Left colon (tissue), 2 donors: ENCODE results near the gene RAPGEF4. TPM values are rescaled to one million over a fixed set of nuclear protein-coding genes. Genes with fewer than 3 reads are reported as not detected.

Source experiments
- ATAC-seq: fragments of 200-7000 bp; cut with Tn5 transposase; one replicate; pipeline ENCODE4 v1.9.1; 2020; ENCODE audit warnings: mild to moderate bottlenecking, moderate library complexity
- DNase-seq, 2 donors: peaks; one replicate each; pipeline ENCODE4 v3.0.0-alpha.2; 2020
- intact Hi-C, 2 donors: fragments of 100-400 bp; cut with DNase I in 1 of 2; cut with micrococcal nuclease in 1 of 2; formaldehyde crosslinking; loops; one replicate each; pipeline versions ENCODE4 v1.11.2 to v1.14.0; 2022; cut with DNase I, micrococcal nuclease
- total RNA-seq, 2 donors: library from RNA; stranded (reverse); fragmentation: NEBNext Ultra II Directional; extraction: Animal tissue kit (Norgen Biotek cat#: 25700); gene quantifications; one replicate each; pipeline ENCODE4 v1.2.1, GENCODE V29; 2021
- donor health status: DM: no; HTN: no; CAD: no.
- donor health status: DM: yes; HTN: yes; CAD: no.

The RAPGEF4 gene
- total RNA-seq, 2 donors from 2014 or later = 1.2 to 2.3 TPM

DNA sequence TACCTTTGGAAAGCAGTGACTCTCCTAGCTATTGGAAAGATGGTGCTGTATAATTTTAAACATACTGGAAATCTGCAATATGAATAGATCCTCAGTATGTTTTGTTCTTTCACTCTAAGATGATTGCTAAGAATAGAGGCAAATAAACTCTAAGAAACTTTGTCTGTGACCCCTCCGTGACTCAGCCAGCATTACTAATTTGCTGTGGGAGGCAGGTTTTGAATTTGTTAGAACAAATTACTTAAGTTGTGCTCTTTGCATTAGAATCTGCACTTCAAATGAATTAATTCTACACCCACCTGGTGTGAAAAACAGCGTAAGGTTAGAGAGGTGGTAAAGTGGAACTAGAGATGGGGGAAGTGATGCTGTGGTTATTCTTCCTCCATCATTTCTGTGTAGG is 142.2 kb downstream of the RAPGEF4 start:
- no peak for DNase-seq
- no peak for ATAC-seq
- intact Hi-C loops = no loop called here

GRCh38 chr2:172878260-172878659 is 142.6 kb downstream of the RAPGEF4 start:
- ATAC-seq = no peak
- intact Hi-C loops = no loop called here
- no peak for DNase-seq

- DNase-seq (no peak), ATAC-seq (no peak)
- intact Hi-C loops = no loop called here
Measured at GRCh38 chr2:172884336-172884735, 148.7 kb downstream of the RAPGEF4 start.

DNA sequence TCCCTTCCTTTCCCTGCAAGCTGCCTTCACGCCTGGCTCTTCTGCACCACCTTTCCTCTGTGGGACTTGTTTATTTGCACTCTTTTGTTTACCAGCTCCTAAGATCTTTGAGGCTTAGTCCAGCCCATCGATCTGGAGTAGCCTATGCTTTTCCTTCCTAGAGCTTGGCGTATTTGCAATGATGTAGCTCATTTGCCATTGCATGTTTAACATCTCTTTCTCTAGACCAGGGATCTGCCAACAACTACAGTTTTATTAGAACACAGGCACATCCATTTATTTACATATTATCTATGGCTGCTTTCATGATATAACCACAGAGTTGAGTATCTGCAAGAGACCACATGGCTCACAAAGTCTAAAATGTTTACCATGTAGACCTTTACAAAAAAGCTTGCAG is 150.4 kb downstream of the RAPGEF4 start:
- DNase-seq (no peak), ATAC-seq (no peak)
- intact Hi-C loops = no loop called here

DNA sequence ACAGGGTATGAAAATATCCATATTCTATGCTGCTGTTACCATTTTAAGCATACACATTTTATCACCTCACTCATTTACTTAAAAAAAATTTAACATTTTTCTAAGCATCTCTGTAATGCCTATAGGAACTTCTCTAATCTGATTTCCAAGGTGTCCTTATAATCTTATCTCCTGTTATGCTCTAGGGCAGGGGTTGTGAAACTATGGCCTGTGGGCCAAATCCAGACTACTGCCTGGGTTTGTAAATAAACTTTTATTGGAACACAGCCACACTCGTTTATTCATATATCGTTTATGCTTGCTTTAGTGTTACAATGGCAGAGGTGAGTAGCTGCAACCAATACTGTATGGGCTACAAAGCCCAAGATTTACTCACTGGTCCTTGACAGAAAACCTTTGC is 151.6 kb downstream of the RAPGEF4 start:
- ATAC-seq (no peak), DNase-seq (no peak)
- intact Hi-C loops = no loop called here

DNA sequence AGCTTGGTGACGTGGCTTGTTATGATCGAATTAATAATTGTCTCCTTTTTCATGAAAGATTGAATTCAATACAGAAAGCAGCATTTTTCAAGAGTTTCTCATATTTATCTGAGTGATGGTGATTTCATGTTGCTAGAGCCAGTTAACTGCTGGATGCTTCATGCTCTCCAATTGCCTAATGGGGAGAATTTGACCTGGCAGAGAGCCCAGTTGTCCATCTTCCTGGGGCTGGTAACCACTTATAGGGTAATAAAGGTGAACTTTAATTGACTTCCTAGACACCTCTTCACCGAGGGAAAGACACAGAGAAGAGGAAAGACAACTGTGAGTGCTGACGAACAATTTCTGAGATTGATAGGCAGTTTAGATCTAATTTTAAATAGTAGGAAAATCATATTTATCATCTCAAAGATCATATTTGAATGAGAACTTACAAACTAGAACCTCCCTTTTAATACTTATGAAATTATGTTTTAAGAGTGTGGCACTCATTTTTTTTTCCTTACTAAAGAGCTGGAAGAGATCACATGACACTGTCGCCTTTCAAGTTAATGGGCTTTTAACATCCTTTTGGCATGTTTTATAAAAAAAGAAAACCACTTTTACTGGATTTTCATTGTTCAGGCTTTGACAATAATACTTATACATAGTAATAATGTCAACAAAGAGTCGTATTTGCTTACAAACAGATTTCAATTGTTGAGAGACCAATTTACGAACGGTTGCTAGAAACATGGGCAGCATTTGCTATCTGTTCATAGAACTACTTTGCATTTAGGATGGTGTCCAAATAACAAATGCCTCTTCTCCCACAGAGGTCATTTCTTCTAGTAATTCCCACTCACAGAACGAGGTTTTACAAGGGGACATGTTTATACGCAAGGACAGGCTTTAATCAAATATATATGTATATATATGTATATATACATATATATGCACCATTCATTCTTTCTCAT is 153.3 kb downstream of the RAPGEF4 start:
- intact Hi-C loops = no loop called here
- no peak for ATAC-seq
- DNase-seq = no peak

DNA sequence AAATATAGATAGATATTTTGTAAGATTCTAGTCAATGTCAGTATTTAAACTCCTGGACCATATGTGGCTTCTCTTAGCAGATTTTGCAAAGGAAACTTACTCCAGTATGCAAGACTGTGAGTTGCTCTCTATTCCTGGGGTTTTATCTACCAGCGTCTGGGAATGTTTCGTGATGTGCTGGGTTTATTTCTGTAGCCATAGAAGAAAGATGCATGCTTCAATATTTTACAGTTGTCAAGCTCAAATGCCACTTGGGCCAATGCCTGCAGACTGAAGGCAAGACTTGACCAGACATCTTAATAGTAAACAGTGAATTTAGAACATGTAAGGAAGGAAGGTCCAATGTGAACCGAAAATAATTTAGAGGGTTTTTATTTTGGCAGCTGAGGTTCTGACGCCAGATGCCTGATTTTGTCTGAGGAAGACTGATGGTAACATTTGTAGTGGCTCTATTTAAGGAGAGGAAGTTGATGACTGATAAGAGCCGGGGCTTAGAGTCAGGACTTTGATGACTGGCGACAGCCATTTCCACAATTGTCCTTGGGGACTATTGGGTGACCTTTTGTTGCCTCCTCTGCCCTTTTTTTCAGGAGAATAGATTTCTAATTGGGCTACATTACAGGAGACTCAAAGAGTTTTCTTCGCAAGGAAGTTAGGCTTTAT is 154.3 kb downstream of the RAPGEF4 start:
- intact Hi-C loops = no loop called here
- ATAC-seq = no peak
- no peak for DNase-seq

- DNase-seq (no peak), ATAC-seq (no peak)
Measured at GRCh38 chr2:172893111-172893510, 157.5 kb downstream of the RAPGEF4 start.

DNA sequence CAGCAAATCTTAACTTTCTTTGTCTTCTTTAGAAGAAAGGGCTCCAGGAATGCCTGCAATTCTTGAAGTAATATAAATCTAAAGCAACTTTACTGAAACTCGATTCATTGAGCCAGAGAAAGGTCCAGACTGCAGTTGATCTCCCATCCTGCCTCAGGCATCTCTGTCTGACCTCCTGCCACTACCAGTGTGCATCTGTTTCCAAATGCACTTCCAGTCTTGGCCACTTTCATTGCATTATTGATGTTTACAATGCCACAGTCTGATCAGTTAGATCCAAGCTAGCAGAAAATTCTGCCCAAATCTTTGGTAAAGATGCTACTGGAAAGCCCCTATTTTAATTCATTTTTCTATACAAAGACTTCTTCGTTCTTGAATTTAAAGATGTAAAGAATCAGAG is 158.0 kb downstream of the RAPGEF4 start:
- ATAC-seq (no peak), DNase-seq (no peak)
- intact Hi-C loops = no loop called here

More at GRCh38 chr2:172893111-172893510, 157.5 kb downstream of the RAPGEF4 start:
- intact Hi-C loops = no loop called here

- ATAC-seq (no peak), DNase-seq (no peak)
- intact Hi-C loops = no loop called here
Measured at GRCh38 chr2:172894689-172895387, 159.2 kb downstream of the RAPGEF4 start.

- intact Hi-C loops = no loop called here
- no peak for ATAC-seq
- DNase-seq = no peak
Measured at GRCh38 chr2:172896661-172897081, 161.0 kb downstream of the RAPGEF4 start.

DNA sequence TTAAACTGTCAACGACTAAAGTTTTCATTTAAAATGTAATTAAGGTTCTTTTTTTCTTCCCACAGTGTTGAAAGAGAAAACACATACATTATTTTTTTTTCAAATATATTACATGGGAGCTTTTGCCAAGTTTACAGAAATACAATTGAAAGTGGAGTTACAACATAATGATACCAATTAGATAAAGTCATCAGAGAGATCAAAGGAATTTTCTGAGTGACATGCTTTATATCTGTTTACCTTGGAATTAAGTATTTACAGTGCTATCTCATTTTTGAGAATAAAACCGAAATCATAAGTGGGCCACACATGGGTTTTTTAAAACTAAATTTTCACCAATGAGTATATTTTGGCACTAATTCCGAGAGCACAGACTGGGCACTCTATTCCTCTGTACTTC is 165.2 kb downstream of the RAPGEF4 start:
- intact Hi-C loops = no loop called here
- ATAC-seq (no peak), DNase-seq (no peak)

GRCh38 chr2:172901913-172902312 is 166.3 kb downstream of the RAPGEF4 start:
- ATAC-seq (no peak), DNase-seq (no peak)
- intact Hi-C loops = no loop called here

- DNase-seq (no peak), ATAC-seq (no peak)
- intact Hi-C loops = no loop called here
Measured at GRCh38 chr2:172904236-172904635, 168.6 kb downstream of the RAPGEF4 start.

- DNase-seq (no peak), ATAC-seq (no peak)
- intact Hi-C loops = no loop called here
Measured at GRCh38 chr2:172905937-172906811, 170.5 kb downstream of the RAPGEF4 start.

DNA sequence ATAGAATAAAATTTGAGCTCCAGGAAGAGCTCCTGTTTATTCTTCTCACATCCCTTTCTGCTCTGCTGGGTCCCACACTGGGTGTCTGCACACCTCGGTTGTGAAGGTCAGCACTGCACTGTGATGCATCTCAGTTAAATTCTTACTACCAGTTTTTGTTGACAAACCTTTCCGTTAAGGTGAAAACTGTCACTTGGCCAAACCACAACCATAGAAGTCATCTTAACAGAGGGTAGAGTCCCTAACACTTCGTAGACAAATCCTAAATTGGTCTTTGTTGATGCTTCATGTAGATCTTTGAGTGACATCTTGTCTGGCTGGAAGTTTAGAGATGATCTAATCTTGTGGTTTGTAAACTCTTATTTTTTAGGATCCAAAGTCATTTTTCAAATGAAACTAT is 172.6 kb downstream of the RAPGEF4 start:
- intact Hi-C loops = no loop called here
- no peak for DNase-seq
- ATAC-seq = no peak

GRCh38 chr2:172909454-172909853 is 173.8 kb downstream of the RAPGEF4 start:
- DNase-seq (no peak), ATAC-seq (no peak)
- intact Hi-C loops = no loop called here

DNA sequence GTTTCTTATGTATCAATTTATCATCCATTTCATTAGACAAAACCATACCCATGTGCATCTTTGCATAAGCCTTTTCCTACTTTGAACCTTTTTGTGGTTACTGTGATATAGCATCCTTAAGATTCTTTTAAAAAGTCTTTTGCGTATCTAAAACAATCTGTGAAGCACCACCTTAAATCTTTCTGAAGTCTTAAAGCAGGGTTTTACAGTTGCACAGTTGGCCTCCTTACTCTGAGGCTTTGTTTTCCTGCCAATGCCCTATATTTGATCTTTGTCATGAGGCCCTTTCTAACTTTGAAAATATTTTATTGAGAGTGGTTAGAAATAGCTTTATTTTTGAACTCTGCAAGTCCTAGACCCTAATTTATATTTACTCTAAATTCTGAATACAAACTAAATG is 176.6 kb downstream of the RAPGEF4 start:
- intact Hi-C loops = no loop called here
- no peak for ATAC-seq
- DNase-seq = no peak
